CD4-positive, alpha-beta T cell (primary cell): Measurements from ENCODE around the gene GPR32. TPM values are rescaled to one million over a fixed set of nuclear protein-coding genes. Genes with fewer than 3 reads are reported as not detected.

Experiments
- ATAC-seq: fragments of 200-7000 bp; cut with Tn5 transposase; one replicate; pipeline ENCODE4 v1.10.0; 2022; ENCODE audit warnings: mild to moderate bottlenecking; ENCODE audit not compliant: poor library complexity
- CTCF ChIA-PET: fragments of 350-600 bp; sonication (Branson Sonifier 250); formaldehyde crosslinking; loops from one replicate; lab custom pipeline; 2021; ENCODE audit warnings: antibody characterized with exemption, inconsistent platforms; lab: Charles Lee
- POLR2A ChIA-PET: fragments of 350-600 bp; sonication (Branson Sonifier 250); formaldehyde crosslinking; loops from one replicate; lab custom pipeline; 2021; ENCODE audit warnings: antibody characterized with exemption, inconsistent platforms; lab: Charles Lee
- DNase-seq, 14 experiments: peaks; one replicate each; pipeline ENCODE4 v3.0.0-alpha.2; 2013 to 2020; ENCODE audit warnings: mixed read lengths in 2 of 14
- H3K27ac ChIP-seq, 2 donors: one replicate each; pipeline versions ENCODE4 v1.5.1 to v1.7.0; 2013; ENCODE audit warnings: low read length in 2 of 2, low read depth in 1 of 2, mild to moderate bottlenecking in 1 of 2
- H3K27me3 ChIP-seq, 2 experiments: 1 replicate in 1 of 2; 2 replicates in 1 of 2; pipeline versions ENCODE4 v1.6.1 to v1.7.0; 2013; ENCODE audit warnings: low read length in 2 of 2, control low read depth in 1 of 2, mild to moderate bottlenecking in 1 of 2, moderate library complexity in 1 of 2; ENCODE audit not compliant: insufficient read depth in 2 of 2, control insufficient read depth in 1 of 2
- H3K36me3 ChIP-seq: one replicate; pipeline ENCODE4 v1.6.1; 2013; ENCODE audit warnings: low read length, control low read depth; ENCODE audit not compliant: insufficient read depth
- H3K4me1 ChIP-seq: one replicate; pipeline ENCODE4 v1.6.1; 2013; ENCODE audit warnings: low read length, control low read depth; ENCODE audit not compliant: insufficient read depth
- H3K4me3 ChIP-seq: one replicate; pipeline ENCODE4 v1.5.1; 2013; ENCODE audit warnings: mild to moderate bottlenecking, low read length, moderate library complexity
- H3K9me3 ChIP-seq, 2 experiments: 1 replicate in 1 of 2; 2 replicates in 1 of 2; pipeline versions ENCODE4 v1.6.1 to v1.7.0; 2013; ENCODE audit warnings: low read length in 2 of 2, mild to moderate bottlenecking in 2 of 2, control low read depth in 1 of 2, moderate library complexity in 1 of 2; ENCODE audit not compliant: control insufficient read depth in 1 of 2, insufficient read depth in 1 of 2
- H3K27ac Mint-ChIP-seq: one replicate; pipeline ENCODE4 v1.8.0; 2020; ENCODE audit warnings: mixed read lengths
- H3K27me3 Mint-ChIP-seq: one replicate; pipeline ENCODE4 v1.8.0; 2021; ENCODE audit warnings: mixed read lengths
- H3K36me3 Mint-ChIP-seq: one replicate; pipeline ENCODE4 v1.8.0; 2021; ENCODE audit warnings: low read depth, mixed read lengths
- H3K4me1 Mint-ChIP-seq: one replicate; pipeline ENCODE4 v1.8.0; 2021; ENCODE audit warnings: low read depth, mixed read lengths
- H3K4me3 Mint-ChIP-seq: one replicate; pipeline ENCODE4 v1.8.0; 2020; ENCODE audit warnings: mild to moderate bottlenecking, mixed read lengths
- H3K9me3 Mint-ChIP-seq: one replicate; pipeline ENCODE4 v1.8.0; 2020; ENCODE audit warnings: mixed read lengths
- intact Hi-C, 2 experiments: fragments of 100-400 bp; cut with DNase I in 1 of 2; cut with micrococcal nuclease in 1 of 2; formaldehyde crosslinking; loops; one replicate each; pipeline versions ENCODE4 v1.15.1 to v1.9.0; 2023 to 2025; cut with DNase I, micrococcal nuclease
- total RNA-seq, 174 experiments: library from RNA in 2 of 174; stranded (reverse) in 2 of 174; gene quantifications; one replicate each; pipeline ENCODE4 v1.2.3 and lab custom pipeline; 2021 to 2026
- TF ChIP-seq, protein P1 (sequence below): fragments of 200-600 bp; IDR thresholded peaks from one replicate; pipeline ENCODE4 v1.8.0; 2022; ENCODE audit warnings: antibody characterized with exemption, mild to moderate bottlenecking

Gene GPR32
- total RNA-seq, 2 experiments from 2014 or later = not detected

DNA sequence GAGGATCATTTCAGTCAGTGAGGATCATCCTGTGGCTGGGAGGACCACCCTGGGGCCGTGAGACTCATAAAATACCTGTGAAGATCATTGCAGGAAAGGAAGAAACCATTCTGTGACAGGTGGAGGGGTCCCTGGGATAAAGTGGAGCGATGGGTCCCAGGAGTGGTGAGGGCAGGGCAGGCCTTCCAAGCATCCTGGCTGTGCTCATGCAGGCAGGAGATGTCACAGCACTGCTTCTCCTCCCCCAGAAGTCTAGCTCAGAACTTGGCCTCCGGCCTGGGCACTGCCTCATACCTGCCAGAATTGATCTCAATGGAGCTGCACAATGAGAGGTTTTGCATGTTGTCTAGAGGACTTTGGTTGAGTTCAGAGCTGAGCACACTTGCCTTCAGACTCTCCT, 42.2 kb downstream of the GPR32 start:
- Histone ChIP-seq H3K4me1 (no peaks in the 10 kb centered on the region), H3K27me3 (peaks cover 9 to 13% of the 10 kb centered on the region in 2 experiments), H3K9me3 (no peaks in the 10 kb centered on the region), H3K27ac (no peak overlapping the region), H3K36me3 (no peaks in the 10 kb centered on the region), H3K4me3 (no peak overlapping the region)
- Mint-ChIP-seq H3K27ac (no peak overlapping the region), H3K4me3 (no peak overlapping the region), H3K9me3 (no peaks in the 10 kb centered on the region), H3K4me1 (no peaks in the 10 kb centered on the region), H3K36me3 (no peaks in the 10 kb centered on the region), H3K27me3 (peaks cover 37% of the 10 kb centered on the region)
- TF ChIP-seq, protein P1, sequence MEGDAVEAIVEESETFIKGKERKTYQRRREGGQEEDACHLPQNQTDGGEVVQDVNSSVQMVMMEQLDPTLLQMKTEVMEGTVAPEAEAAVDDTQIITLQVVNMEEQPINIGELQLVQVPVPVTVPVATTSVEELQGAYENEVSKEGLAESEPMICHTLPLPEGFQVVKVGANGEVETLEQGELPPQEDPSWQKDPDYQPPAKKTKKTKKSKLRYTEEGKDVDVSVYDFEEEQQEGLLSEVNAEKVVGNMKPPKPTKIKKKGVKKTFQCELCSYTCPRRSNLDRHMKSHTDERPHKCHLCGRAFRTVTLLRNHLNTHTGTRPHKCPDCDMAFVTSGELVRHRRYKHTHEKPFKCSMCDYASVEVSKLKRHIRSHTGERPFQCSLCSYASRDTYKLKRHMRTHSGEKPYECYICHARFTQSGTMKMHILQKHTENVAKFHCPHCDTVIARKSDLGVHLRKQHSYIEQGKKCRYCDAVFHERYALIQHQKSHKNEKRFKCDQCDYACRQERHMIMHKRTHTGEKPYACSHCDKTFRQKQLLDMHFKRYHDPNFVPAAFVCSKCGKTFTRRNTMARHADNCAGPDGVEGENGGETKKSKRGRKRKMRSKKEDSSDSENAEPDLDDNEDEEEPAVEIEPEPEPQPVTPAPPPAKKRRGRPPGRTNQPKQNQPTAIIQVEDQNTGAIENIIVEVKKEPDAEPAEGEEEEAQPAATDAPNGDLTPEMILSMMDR = no peak
- ATAC-seq = no peak
- ChIA-PET POLR2A (no interaction called here), CTCF (no interaction called here)
- intact Hi-C loops = no loop called here
- no peak for DNase-seq

DNA sequence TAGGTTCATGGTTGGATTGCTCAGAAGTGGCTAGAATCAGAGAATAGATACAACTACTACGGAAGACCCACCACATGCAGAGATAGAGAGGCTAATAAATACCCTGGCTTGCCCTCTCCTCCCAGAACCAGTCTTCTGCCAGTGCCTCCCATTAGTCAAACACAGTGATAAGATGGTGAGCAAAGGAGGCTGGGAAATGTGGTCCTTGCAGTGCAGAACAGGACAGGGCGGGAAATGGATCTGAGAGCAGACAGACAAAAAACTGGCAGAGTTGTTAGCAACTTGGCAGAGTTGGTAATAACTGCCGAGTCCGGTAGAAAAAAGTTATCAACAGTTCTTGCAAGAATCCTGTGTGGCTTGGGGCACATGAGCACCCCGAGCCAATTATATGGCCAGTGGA, 44.6 kb downstream of the GPR32 start:
- H3K4me3 Mint-ChIP-seq = no peak overlapping the region
- no peak overlapping the region for H3K27ac Mint-ChIP-seq

DNA sequence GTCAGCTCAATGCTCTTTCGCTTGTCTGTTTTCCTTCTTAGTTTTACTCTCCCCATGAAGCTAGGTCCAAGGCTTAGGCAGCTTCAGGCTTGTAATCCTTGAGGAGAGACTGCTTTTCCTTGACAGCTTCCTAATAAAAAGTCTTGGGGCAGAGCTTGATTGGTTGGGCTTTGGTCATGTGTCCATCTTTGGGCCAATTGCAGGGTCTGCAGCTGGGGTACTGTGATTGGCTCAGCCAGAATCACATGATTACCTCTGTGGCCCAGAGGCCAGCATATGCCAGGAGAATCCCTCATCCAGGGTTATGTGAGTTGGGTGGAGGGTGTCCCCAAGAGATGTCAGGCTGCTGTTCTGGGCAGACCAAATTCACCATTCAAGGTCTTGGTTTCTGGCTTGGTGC, 45.2 kb downstream of the GPR32 start:
- intact Hi-C loops = no loop called here
- H3K4me1 Mint-ChIP-seq = peaks cover 15% of the 10 kb centered on the region
- H3K27ac Mint-ChIP-seq = no peak overlapping the region
- no peaks in the 10 kb centered on the region for H3K9me3 Mint-ChIP-seq
- Histone ChIP-seq H3K4me1 (peaks cover 16% of the 10 kb centered on the region), H3K27me3 (peaks cover 36 to 37% of the 10 kb centered on the region in 2 experiments), H3K4me3 (no peak overlapping the region), H3K27ac (no peak overlapping the region), H3K36me3 (no peaks in the 10 kb centered on the region), H3K9me3 (peaks cover 0 to 23% of the 10 kb centered on the region in 2 experiments)
- H3K4me3 Mint-ChIP-seq = no peak overlapping the region
- no peaks in the 10 kb centered on the region for H3K36me3 Mint-ChIP-seq
- POLR2A ChIA-PET = no interaction called here
- H3K27me3 Mint-ChIP-seq = peaks cover 67% of the 10 kb centered on the region
- TF ChIP-seq, protein P1 = no peak
- ATAC-seq (no peak), DNase-seq (no peak)
- CTCF ChIA-PET = no interaction called here

More for the DNA sequence above, 44.6 kb downstream of the GPR32 start:
- no peaks in the 10 kb centered on the region for H3K9me3 Mint-ChIP-seq
- Histone ChIP-seq H3K27ac (no peak overlapping the region), H3K4me3 (no peak overlapping the region), H3K9me3 (peaks cover 0 to 22% of the 10 kb centered on the region in 2 experiments), H3K27me3 (peaks cover 31 to 36% of the 10 kb centered on the region in 2 experiments), H3K36me3 (no peaks in the 10 kb centered on the region), H3K4me1 (peaks cover 16% of the 10 kb centered on the region)
- ChIA-PET POLR2A (no interaction called here), CTCF (no interaction called here)
- intact Hi-C loops = no loop called here
- no peak for DNase-seq
- H3K4me1 Mint-ChIP-seq = peaks cover 10% of the 10 kb centered on the region
- no peak for ATAC-seq
- peaks cover 62% of the 10 kb centered on the region for H3K27me3 Mint-ChIP-seq
- TF ChIP-seq, protein P1 = no peak
- H3K36me3 Mint-ChIP-seq = no peaks in the 10 kb centered on the region
